Retinal pigment epithelial cell (primary cell): ENCODE data around the gene SVIL.

ENCODE experiments used
- DNase-seq: peaks from one replicate; pipeline ENCODE4 v3.0.0-alpha.2; 2010; ENCODE audit warnings: low read depth
- H3K4me3 ChIP-seq: 2 replicates; pipeline ENCODE4 v1.5.1; 2011; ENCODE audit warnings: mild to moderate bottlenecking, low read length, control low read depth, moderate library complexity
- CTCF ChIP-seq: conservative IDR thresholded peaks from 2 replicates; pipeline ENCODE4 v1.5.1; 2011; ENCODE audit warnings: low read depth, low read length, control low read depth, inconsistent platforms

The SVIL gene

GRCh38 chr10:29535012-29535777 lies 99.6 kb downstream of the SVIL start:
- H3K4me3 ChIP-seq: no peak overlapping the region
- no peak for DNase-seq
- TF ChIP-seq CTCF: peak; percentile 85

- no peak for TF ChIP-seq CTCF
- no peak for DNase-seq
- H3K4me3 ChIP-seq: no peak overlapping the region
Measured at GRCh38 chr10:29534590-29534989, 100.2 kb downstream of the SVIL start.

- no peak for TF ChIP-seq CTCF
- H3K4me3 ChIP-seq: no peak overlapping the region
- no peak for DNase-seq
Measured at GRCh38 chr10:29533696-29534285, 101.0 kb downstream of the SVIL start.

- no peak for TF ChIP-seq CTCF
- no peak for DNase-seq
- no peak overlapping the region for H3K4me3 ChIP-seq
Measured at GRCh38 chr10:29533046-29533445, 101.7 kb downstream of the SVIL start.

- H3K4me3 ChIP-seq: no peak overlapping the region
- no peak for DNase-seq
- TF ChIP-seq CTCF: no peak
Measured at GRCh38 chr10:29532256-29532878, 102.4 kb downstream of the SVIL start.

GRCh38 chr10:29530112-29530976 lies 104.4 kb downstream of the SVIL start:
- DNase-seq: no peak
- H3K4me3 ChIP-seq: no peak overlapping the region
- no peak for TF ChIP-seq CTCF
